BLaER1 treated with 17β-estradiol and CSF1 and Interleukin-3, amounts not matched to agents 10 nM and 100 nM (cell line): ENCODE results near the gene ACOT9.
"Not testable (repeated sequence)": the region's sequence is repeated elsewhere in the genome, so short reads cannot be mapped to it uniquely, and the experiment has no call there.

Experiments used
- H3K27ac ChIP-seq, 11 experiments: shearing (Covaris generic); formaldehyde crosslinking; 2 replicates each; pipeline ENCODE4 v1.8.1; 2022
- H3K27me3 ChIP-seq, 11 experiments: shearing (Covaris generic); formaldehyde crosslinking; 2 replicates each; pipeline ENCODE4 v1.8.1; 2022
- H3K36me3 ChIP-seq, 11 experiments: shearing (Covaris generic); formaldehyde crosslinking; 2 replicates each; pipeline ENCODE4 v1.8.1; 2022
- H3K4me1 ChIP-seq, 10 experiments: shearing (Covaris generic); formaldehyde crosslinking; 2 replicates each; pipeline ENCODE4 v1.8.1; 2022
- H3K4me2 ChIP-seq, 11 experiments: shearing (Covaris generic); formaldehyde crosslinking; 2 replicates each; pipeline ENCODE4 v1.8.1; 2022
- H3K4me3 ChIP-seq, 10 experiments: shearing (Covaris generic); formaldehyde crosslinking; 2 replicates each; pipeline ENCODE4 v1.8.1; 2022
- H3K9ac ChIP-seq, 11 experiments: shearing (Covaris generic); formaldehyde crosslinking; 2 replicates each; pipeline ENCODE4 v1.8.1; 2022
- H3K9me3 ChIP-seq, 11 experiments: shearing (Covaris generic); formaldehyde crosslinking; replicated peaks in 1 of 11; 2 replicates each; pipeline ENCODE4 v1.8.1; 2022
- H4K20me1 ChIP-seq, 11 experiments: shearing (Covaris generic); formaldehyde crosslinking; 2 replicates each; pipeline ENCODE4 v1.8.1; 2022
- Cebpa-rat ChIP-seq, 11 experiments: shearing (Covaris generic); IDR thresholded peaks; 2 replicates each; pipeline ENCODE4 v1.8.1; 2022

Gene ACOT9

DNA sequence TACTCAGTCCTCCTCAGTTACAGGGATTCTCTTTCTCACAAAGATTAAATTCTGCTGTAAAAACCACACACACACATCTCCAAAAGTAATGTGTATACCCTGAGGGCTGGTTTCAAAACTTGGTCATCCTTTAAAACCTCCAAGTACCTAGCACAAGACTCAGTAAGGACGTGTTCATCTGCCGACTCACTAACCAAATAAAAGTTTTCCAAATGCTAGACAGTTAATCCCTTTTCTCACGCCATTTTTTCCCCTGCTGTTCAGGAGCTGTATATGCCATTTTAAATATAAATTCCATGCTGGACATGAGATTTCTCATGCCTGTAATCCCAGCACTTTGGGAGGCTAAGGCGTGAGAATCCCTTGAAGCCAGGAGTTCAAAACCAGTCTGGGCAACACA lies 35.9 kb upstream of the ACOT9 start:
- Histone ChIP-seq H3K4me2 (peak overlapping the region in 5 of 11 experiments; percentile 0 to 37 (median 35); a peak in 7 of 22 replicates), H3K9ac (0 out of 22 replicates have a peak overlapping the region, but pooled peaks of 1 of the 11 experiments have one; percentile 8), H3K4me3 (no peak overlapping the region), H3K27ac (peak overlapping the region in 8 of 11 experiments; percentile 15 to 64 (median 48); a peak in 13 of 22 replicates), H3K4me1 (peaks cover 0 to 54% (median 29%) of the 10 kb centered on the region in 10 experiments; a peak in 16 of 20 replicates), H3K36me3 (peaks cover 0 to 10% (median under 1%) of the 10 kb centered on the region in 11 experiments; a peak in 9 of 22 replicates), H3K9me3 (peaks cover 6 to 24% (median 11%) of the 10 kb centered on the region in 11 experiments; a peak in 18 of 22 replicates), H4K20me1 (peaks cover 0 to 6% (median 0%) of the 10 kb centered on the region in 11 experiments; a peak in 4 of 22 replicates), H3K27me3 (no peaks in the 10 kb centered on the region)
- TF ChIP-seq Cebpa-rat (IDR thresholded peaks at IDR 0.05) = no peak

DNA sequence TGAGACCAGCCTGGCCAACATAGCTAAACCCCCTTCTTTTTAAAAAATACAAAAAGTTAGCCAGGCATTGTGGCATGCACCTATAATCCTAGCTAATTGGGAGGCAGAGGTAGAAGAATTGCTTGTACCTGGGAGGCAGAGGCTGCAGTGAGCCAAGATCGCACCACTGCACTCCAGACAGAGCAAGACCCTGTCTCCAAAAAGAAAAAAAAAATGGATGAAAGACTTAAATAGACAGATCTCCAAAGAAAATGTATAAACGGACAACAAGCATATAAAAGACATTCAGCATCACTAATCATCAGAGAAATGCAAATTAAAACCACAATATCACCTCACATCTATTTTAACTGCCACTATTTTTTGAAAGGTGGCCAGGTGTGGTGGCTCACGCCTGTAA lies 33.3 kb upstream of the ACOT9 start:
- no peaks in the 10 kb centered on the region for H3K36me3 ChIP-seq
- H3K9me3 ChIP-seq = no peaks in the 10 kb centered on the region
- no peak overlapping the region for H3K9ac ChIP-seq
- H3K27ac ChIP-seq = no peak overlapping the region
- no peak overlapping the region for H3K4me2 ChIP-seq
- peaks cover 5 to 63% (median 32%) of the 10 kb centered on the region in 10 experiments; a peak in 19 of 20 replicates for H3K4me1 ChIP-seq
- H4K20me1 ChIP-seq = no peaks in the 10 kb centered on the region
- H3K27me3 ChIP-seq = no peaks in the 10 kb centered on the region
- no peak overlapping the region for H3K4me3 ChIP-seq
- TF ChIP-seq Cebpa-rat (IDR thresholded peaks at IDR 0.05) = no peak

DNA sequence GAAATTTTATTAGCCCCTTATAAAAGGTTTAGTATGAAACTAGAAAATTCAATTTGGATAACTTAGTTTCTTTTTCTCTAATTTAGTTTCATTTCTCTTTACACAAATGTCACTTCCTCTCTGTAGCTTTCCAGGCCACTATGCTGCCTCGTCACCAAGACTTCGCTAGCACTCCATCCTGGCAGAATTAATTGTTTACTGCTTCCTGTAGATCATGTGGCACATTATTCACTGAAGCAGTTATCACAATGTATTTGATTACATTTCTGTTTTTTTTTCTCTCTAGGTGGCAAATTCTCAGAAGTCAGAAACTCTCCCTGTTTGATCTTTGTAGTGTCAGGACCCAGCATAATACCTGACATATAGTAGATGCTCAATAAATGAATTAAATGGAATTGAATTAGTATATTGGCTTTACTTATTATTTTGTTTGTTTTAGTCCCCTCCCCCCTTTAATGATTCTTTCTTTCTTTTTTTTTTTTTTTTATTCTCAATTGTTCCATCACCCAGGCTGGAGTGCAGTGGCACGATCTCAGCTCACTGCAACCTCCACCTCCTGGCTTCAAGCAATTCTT lies 30.6 kb upstream of the ACOT9 start:
- peak overlapping the region in 1 of 10 experiments; percentile 4; a peak in 2 of 20 replicates for H3K4me3 ChIP-seq
- TF ChIP-seq Cebpa-rat (IDR thresholded peaks at IDR 0.05) = no peak
- H3K4me1 ChIP-seq = peaks cover 4 to 55% (median 20%) of the 10 kb centered on the region in 10 experiments; a peak in 18 of 20 replicates
- peaks cover 0 to 3% (median 0%) of the 10 kb centered on the region in 11 experiments; a peak in 2 of 22 replicates for H3K9me3 ChIP-seq
- H3K27me3 ChIP-seq = no peaks in the 10 kb centered on the region
- no peaks in the 10 kb centered on the region for H4K20me1 ChIP-seq
- no peaks in the 10 kb centered on the region for H3K36me3 ChIP-seq
- H3K9ac ChIP-seq = peak overlapping the region in 6 of 11 experiments; percentile 52 to 66 (median 62); a peak in 9 of 22 replicates
- H3K4me2 ChIP-seq = peak overlapping the region; percentile 23 to 88 (median 73); a peak in 20 of 22 replicates
- peak overlapping the region in 10 of 11 experiments; percentile 40 to 87 (median 74); a peak in 18 of 22 replicates for H3K27ac ChIP-seq

DNA sequence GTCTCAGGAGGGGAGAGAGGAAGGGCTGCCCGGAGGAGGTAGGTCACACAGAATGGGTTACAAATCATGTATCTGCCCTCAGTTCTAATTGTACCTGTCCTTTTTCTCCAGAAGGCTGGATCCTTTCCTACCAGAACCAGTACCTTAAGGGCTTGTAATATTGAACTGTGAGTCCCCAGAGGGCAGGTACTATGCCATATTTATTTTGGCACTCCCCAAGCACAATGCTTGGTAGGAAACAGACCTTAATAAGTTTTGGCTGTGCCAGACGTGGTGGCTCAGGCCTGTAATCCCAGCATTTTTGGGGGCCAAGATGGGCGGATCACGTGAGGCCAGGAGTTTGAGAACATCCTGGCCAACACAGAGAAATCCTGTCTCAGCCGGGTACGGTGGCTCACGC lies 28.0 kb upstream of the ACOT9 start:
- peak overlapping the region in 2 of 11 experiments; percentile 33 to 84; a peak in 2 of 22 replicates for H3K4me2 ChIP-seq

DNA sequence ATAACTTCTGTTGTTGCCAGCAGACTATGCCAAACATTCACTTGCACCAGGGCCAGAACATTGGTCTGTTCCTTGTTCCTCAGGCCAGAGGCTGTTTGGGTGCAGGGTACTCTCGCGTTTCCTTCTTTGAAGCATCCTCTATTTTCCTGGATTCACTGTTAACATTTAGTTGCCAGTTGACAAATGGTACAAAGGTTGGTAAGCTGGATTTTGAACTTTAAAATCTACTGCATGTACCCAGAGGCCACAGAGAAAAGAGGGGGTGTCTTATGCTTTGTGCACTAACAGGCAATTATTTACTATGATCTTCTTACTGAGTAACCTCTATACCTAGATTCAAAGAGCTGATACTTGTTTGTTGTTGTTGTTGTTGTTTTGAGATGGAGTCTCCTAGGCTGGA lies 27.1 kb upstream of the ACOT9 start:
- no peak overlapping the region for H3K9ac ChIP-seq
- peaks cover 0 to 4% (median 0%) of the 10 kb centered on the region in 11 experiments; a peak in 1 of 22 replicates for H3K36me3 ChIP-seq
- no peak for TF ChIP-seq Cebpa-rat (IDR thresholded peaks at IDR 0.05)
- H3K27me3 ChIP-seq = no peaks in the 10 kb centered on the region
- peaks cover 4 to 49% (median 20%) of the 10 kb centered on the region in 10 experiments; a peak in 18 of 20 replicates for H3K4me1 ChIP-seq
- H3K4me3 ChIP-seq = no peak overlapping the region
- 0 out of 22 replicates have a peak overlapping the region, but pooled peaks of 1 of the 11 experiments have one; percentile 17 for H3K4me2 ChIP-seq
- no peak overlapping the region for H3K27ac ChIP-seq
- no peaks in the 10 kb centered on the region for H4K20me1 ChIP-seq
- peaks cover 19 to 39% (median 23%) of the 10 kb centered on the region in 11 experiments for H3K9me3 ChIP-seq

More for the DNA sequence above, 28.0 kb upstream of the ACOT9 start:
- H3K27ac ChIP-seq, H4K20me1 ChIP-seq, H3K27me3 ChIP-seq, H3K4me3 ChIP-seq, H3K36me3 ChIP-seq, H3K9ac ChIP-seq: not testable (repeated sequence)
- peaks cover 12 to 29% (median 14%) of the 10 kb centered on the region in 11 experiments for H3K9me3 ChIP-seq
- peaks cover 4 to 52% (median 20%) of the 10 kb centered on the region in 10 experiments; a peak in 18 of 20 replicates for H3K4me1 ChIP-seq

DNA sequence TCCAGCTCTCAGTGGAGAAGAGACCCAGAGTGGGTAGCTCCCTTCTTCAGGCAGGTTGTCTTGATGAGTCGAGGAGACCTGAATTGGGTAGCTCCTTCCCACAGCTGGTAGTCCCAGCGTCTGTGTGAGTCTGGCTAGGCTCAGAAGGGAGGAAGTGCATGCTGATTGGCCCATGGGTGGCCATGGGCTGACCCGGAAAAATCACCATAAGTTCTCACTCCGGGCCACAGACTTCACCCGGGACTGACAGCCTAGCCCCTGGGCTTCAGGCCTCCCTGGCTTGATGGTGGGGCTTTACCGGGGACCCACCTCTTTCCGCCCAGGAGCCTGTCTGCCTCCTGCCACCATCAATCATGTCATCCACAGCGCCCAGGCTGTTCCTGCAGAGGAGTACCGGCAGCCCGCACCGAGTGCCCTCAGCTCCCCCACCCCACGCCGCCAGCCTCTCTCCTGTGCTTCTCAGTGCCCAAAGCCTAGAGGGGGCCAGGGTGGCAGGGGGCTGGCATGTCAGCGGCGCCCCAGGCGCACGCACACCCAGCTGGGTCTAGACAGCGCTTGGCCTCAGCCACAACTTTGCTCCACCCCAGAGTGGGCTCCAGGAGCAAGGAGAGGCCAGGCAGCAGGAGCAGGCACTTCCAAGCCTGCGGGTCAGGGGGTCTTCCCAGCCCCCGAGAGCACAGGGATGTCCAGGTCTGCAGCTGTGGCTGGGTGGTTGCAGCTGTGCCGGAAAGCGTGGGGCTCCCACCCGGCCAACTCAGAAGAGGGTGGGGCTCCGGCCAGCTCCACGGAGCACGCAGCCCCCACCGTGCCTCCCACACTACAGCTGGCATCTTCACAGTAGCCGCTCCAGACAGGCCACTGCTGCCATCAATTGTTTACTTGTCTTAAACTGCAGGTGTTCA lies 23.8 kb upstream of the ACOT9 start:
- TF ChIP-seq Cebpa-rat (IDR thresholded peaks at IDR 0.05) = no peak
- Histone ChIP-seq H3K27me3 (no peaks in the 10 kb centered on the region), H3K27ac (no peak overlapping the region), H3K9ac (no peak overlapping the region), H3K9me3 (peaks cover 19 to 41% (median 23%) of the 10 kb centered on the region in 11 experiments), H3K4me2 (no peak overlapping the region), H4K20me1 (no peaks in the 10 kb centered on the region), H3K4me1 (peaks cover 0 to 18% (median 0%) of the 10 kb centered on the region in 10 experiments; a peak in 6 of 20 replicates), H3K4me3 (no peak overlapping the region), H3K36me3 (peaks cover 0 to 4% (median 0%) of the 10 kb centered on the region in 11 experiments; a peak in 1 of 22 replicates)

DNA sequence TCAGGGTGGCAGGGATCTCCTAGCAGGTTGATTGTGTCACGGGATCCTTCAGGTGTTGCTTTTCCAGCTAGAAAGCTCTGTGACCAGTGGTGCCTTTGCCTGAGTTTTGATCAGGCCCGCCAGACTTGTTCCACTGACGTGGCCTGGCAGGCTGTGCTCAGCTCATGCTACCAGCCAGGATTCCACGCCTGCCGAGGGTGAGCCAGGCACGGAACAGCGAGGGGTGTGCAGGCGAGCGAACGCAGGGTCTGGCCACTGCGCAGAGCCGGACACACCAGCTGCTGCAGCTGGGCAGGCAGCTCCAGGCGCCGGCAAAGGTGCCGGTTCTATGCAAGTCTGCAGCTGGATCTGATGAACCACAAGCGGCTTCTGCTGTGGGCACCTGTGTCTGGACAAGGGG lies 22.8 kb upstream of the ACOT9 start:
- H3K4me1 ChIP-seq = peaks cover 0 to 8% (median 0%) of the 10 kb centered on the region in 10 experiments; a peak in 4 of 20 replicates
- no peaks in the 10 kb centered on the region for H4K20me1 ChIP-seq
- no peak overlapping the region for H3K27ac ChIP-seq
- peaks cover 0 to 4% (median 0%) of the 10 kb centered on the region in 11 experiments; a peak in 1 of 22 replicates for H3K36me3 ChIP-seq
- TF ChIP-seq Cebpa-rat (IDR thresholded peaks at IDR 0.05) = no peak
- H3K4me3 ChIP-seq = no peak overlapping the region
- no peak overlapping the region for H3K9ac ChIP-seq
- H3K27me3 ChIP-seq = no peaks in the 10 kb centered on the region
- H3K9me3 ChIP-seq = peaks cover 19 to 41% (median 23%) of the 10 kb centered on the region in 11 experiments
- H3K4me2 ChIP-seq = no peak overlapping the region

DNA sequence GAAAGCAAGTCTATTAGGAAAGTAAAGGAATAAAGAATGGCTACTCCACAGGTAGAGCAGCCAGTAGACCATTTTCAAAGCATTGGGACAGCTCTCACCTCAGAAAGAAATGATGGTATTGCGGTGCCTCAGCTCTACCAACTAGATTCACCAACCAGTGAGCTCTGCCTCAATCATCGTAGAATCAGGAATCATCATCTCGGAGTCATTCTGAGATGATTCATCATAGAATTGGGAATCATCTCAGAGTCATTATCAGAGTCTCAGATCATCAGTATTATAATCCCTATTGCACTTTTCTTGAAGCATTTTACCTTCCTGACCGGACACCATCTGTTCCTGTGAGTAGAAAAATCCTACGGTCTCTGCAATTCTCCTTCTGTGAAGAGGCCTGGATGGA lies 22.4 kb upstream of the ACOT9 start:
- H3K27ac ChIP-seq = no peak overlapping the region
- no peaks in the 10 kb centered on the region for H3K27me3 ChIP-seq
- H4K20me1 ChIP-seq = no peaks in the 10 kb centered on the region
- H3K36me3 ChIP-seq = peaks cover 0 to 4% (median 0%) of the 10 kb centered on the region in 11 experiments; a peak in 1 of 22 replicates
- H3K4me3 ChIP-seq = no peak overlapping the region
- H3K4me2 ChIP-seq = no peak overlapping the region
- peaks cover 0 to 8% (median 0%) of the 10 kb centered on the region in 10 experiments; a peak in 4 of 20 replicates for H3K4me1 ChIP-seq
- no peak for TF ChIP-seq Cebpa-rat (IDR thresholded peaks at IDR 0.05)
- H3K9me3 ChIP-seq = peaks cover 19 to 41% (median 23%) of the 10 kb centered on the region in 11 experiments
- H3K9ac ChIP-seq = no peak overlapping the region
